ENCODE data around the gene PRKAB2.

- TF ChIP-seq CTCF (IDR thresholded peaks at IDR 0.05) (no peak), POLR2AphosphoS5 (IDR thresholded peaks at IDR 0.05) (no peak), EP300 (IDR thresholded peaks at IDR 0.05) (no peak)
Measured at GRCh38 chr1:147151244-147151643, 21.0 kb downstream of the PRKAB2 start.

All from suprapubic skin (tissue), 4 donors.